ENCODE measurements around the gene ERICH3.
"Not testable (repeated sequence)": the region's sequence is repeated elsewhere in the genome, so short reads cannot be mapped to it uniquely, and the experiment has no call there.

Gene ERICH3

GRCh38 chr1:74679811-74680210 is 6.2 kb upstream of the ERICH3 start:
- no peak for FAIRE-seq

- no peak for FAIRE-seq
Measured at GRCh38 chr1:74677926-74678325, 4.3 kb upstream of the ERICH3 start.

- FAIRE-seq = no peak
Measured at GRCh38 chr1:74674278-74675048, 871 bp upstream of the ERICH3 start.

- FAIRE-seq = not testable (repeated sequence)
Measured at GRCh38 chr1:74670866-74671265, 2.7 kb downstream of the ERICH3 start.

- no peak for FAIRE-seq
Measured at GRCh38 chr1:74654708-74655107, 18.9 kb downstream of the ERICH3 start.

GRCh38 chr1:74652711-74653139 is 20.9 kb downstream of the ERICH3 start:
- FAIRE-seq = no peak

GRCh38 chr1:74650561-74650960 is 23.0 kb downstream of the ERICH3 start:
- no peak for FAIRE-seq

GRCh38 chr1:74641876-74642275 is 31.7 kb downstream of the ERICH3 start:
- no peak for FAIRE-seq

GRCh38 chr1:74641161-74641560 is 32.4 kb downstream of the ERICH3 start:
- no peak for FAIRE-seq

GRCh38 chr1:74637296-74637695 is 36.3 kb downstream of the ERICH3 start:
- no peak for FAIRE-seq

GRCh38 chr1:74629283-74629682 is 44.3 kb downstream of the ERICH3 start:
- FAIRE-seq = no peak

- FAIRE-seq = no peak
Measured at GRCh38 chr1:74623716-74624115, 49.9 kb downstream of the ERICH3 start.

GRCh38 chr1:74620242-74620641 is 53.4 kb downstream of the ERICH3 start:
- no peak for FAIRE-seq

GRCh38 chr1:74618974-74619373 is 54.6 kb downstream of the ERICH3 start:
- FAIRE-seq = no peak

GRCh38 chr1:74613894-74614293 is 59.7 kb downstream of the ERICH3 start:
- FAIRE-seq = no peak

GRCh38 chr1:74611887-74612286 is 61.7 kb downstream of the ERICH3 start:
- no peak for FAIRE-seq

- no peak for FAIRE-seq
Measured at GRCh38 chr1:74610961-74611360, 62.6 kb downstream of the ERICH3 start.

- no peak for FAIRE-seq
Measured at GRCh38 chr1:74609810-74610371, 63.7 kb downstream of the ERICH3 start.

- FAIRE-seq = no peak
Measured at GRCh38 chr1:74596717-74597116, 76.9 kb downstream of the ERICH3 start.

GRCh38 chr1:74593887-74594866 is 79.4 kb downstream of the ERICH3 start:
- no peak for FAIRE-seq

GRCh38 chr1:74592580-74593355 is 80.8 kb downstream of the ERICH3 start:
- FAIRE-seq = no peak

- no peak for FAIRE-seq
Measured at GRCh38 chr1:74591949-74592348, 81.6 kb downstream of the ERICH3 start.

GRCh38 chr1:74590288-74590687 is 83.3 kb downstream of the ERICH3 start:
- FAIRE-seq = no peak
